K562 (cell line): ENCODE results near the gene NXN. TPM values are rescaled to one million over a fixed set of nuclear protein-coding genes. Genes with fewer than 3 reads are reported as not detected.

Experiments
- ATAC-seq: fragments of 200-7000 bp; cut with Tn5 transposase; 3 replicates; pipeline ENCODE4 v1.9.1; 2020; ENCODE audit warnings: moderate library complexity
- BruUV-seq: library from RNA; stranded (reverse); fragments of 400-500 nt; replicated peaks from 2 replicates; lab custom pipeline; 2021; lab: Mats Ljungman, UMichigan
- CTCF ChIA-PET: fragments of 300-600 bp; formaldehyde crosslinking; extraction: SDS; loops from one replicate; lab custom pipeline; 2021; ENCODE audit warnings: low intra/inter-chr PET ratio; lab: Yijun Ruan, JAX
- POLR2A ChIA-PET: fragments of 300-600, 350-650 bp; sonication (Branson Sonifier 250); formaldehyde crosslinking; extraction: SDS; loops from one replicate; lab custom pipeline; 2021; ENCODE audit warnings: antibody characterized with exemption, inconsistent platforms; lab: Yijun Ruan, JAX
- DNase-seq, 4 experiments: peaks; one replicate each; pipeline versions ENCODE4 v3.0.0 to v3.0.0-alpha.2; 2011 to 2018; ENCODE audit warnings: low spot score in 3 of 4, mixed read lengths in 3 of 4; ENCODE audit errors: extremely low read depth in 1 of 4
- FAIRE-seq: peaks from 2 replicates; lab custom pipeline; 2011; peaks lifted over from hg19 to GRCh38; lab: Jason Lieb, UNC
- H2AFZ ChIP-seq: 2 replicates; pipeline ENCODE4 v1.6.0; 2011; ENCODE audit warnings: low read depth, low read length, control low read depth, inconsistent platforms
- H3K27ac ChIP-seq: fragments of 200-600 bp; 3 replicates; pipeline ENCODE4 v1.8.0; 2011; ENCODE audit warnings: low read depth, mild to moderate bottlenecking, control low read depth, inconsistent platforms, low read length, moderate library complexity, mixed read lengths; ENCODE audit errors: extremely low read depth
- H3K27me3 ChIP-seq, 2 experiments: fragments of 300-600 bp in 1 of 2; 2 replicates in 1 of 2; 3 replicates in 1 of 2; pipeline versions ENCODE4 v1.6.0 to v1.8.0; 2011; ENCODE audit warnings: inconsistent platforms in 2 of 2, low read length in 2 of 2, mild to moderate bottlenecking in 1 of 2, mixed read lengths in 1 of 2, moderate library complexity in 1 of 2; ENCODE audit not compliant: control insufficient read depth in 2 of 2, insufficient read depth in 2 of 2
- H3K36me3 ChIP-seq: fragments of 300-600 bp; 3 replicates; pipeline ENCODE4 v1.8.0; 2011; ENCODE audit warnings: mild to moderate bottlenecking, low read length, inconsistent platforms; ENCODE audit not compliant: control insufficient read depth, insufficient read depth
- H3K4me1 ChIP-seq, 2 experiments: fragments of 200-600 bp in 1 of 2; replicated peaks in 1 of 2; 2 replicates in 1 of 2; 3 replicates in 1 of 2; pipeline versions ENCODE4 v1.5.1 to v1.8.0; 2011; ENCODE audit warnings: inconsistent platforms in 2 of 2, low read length in 2 of 2, mild to moderate bottlenecking in 1 of 2, mixed read lengths in 1 of 2, moderate library complexity in 1 of 2; ENCODE audit not compliant: control insufficient read depth in 2 of 2, insufficient read depth in 2 of 2
- H3K4me2 ChIP-seq: 2 replicates; pipeline ENCODE4 v1.6.1; 2011; ENCODE audit warnings: low read length, control low read depth, inconsistent platforms, mixed read lengths; ENCODE audit not compliant: insufficient read depth
- H3K4me3 ChIP-seq: fragments of 200-600 bp; sonication (generic), shearing (Covaris generic); 2 replicates; pipeline ENCODE4 v1.5.1; 2016; ENCODE audit warnings: control low read depth, inconsistent platforms
- H3K79me2 ChIP-seq: fragments of 200-600 bp; 3 replicates; pipeline ENCODE4 v1.8.0; 2011; ENCODE audit warnings: low read length, inconsistent platforms; ENCODE audit not compliant: control insufficient read depth, insufficient read depth
- H3K9ac ChIP-seq, 2 experiments: 2 replicates each; pipeline versions ENCODE4 v1.6.0 to v1.6.1; 2011; ENCODE audit warnings: low read depth in 2 of 2, low read length in 2 of 2, control low read depth in 1 of 2, inconsistent platforms in 1 of 2, mild to moderate bottlenecking in 1 of 2, mixed read lengths in 1 of 2; ENCODE audit not compliant: insufficient read depth in 1 of 2
- H3K9me1 ChIP-seq: one replicate; pipeline ENCODE4 v1.6.0; 2011; ENCODE audit warnings: inconsistent platforms, mild to moderate bottlenecking, low read length, moderate library complexity; ENCODE audit not compliant: control insufficient read depth, insufficient read depth
- H3K9me3 ChIP-seq: replicated peaks from 2 replicates; pipeline ENCODE4 v1.5.1; 2011; ENCODE audit warnings: low read depth, low read length, inconsistent platforms; ENCODE audit not compliant: control insufficient read depth, insufficient read depth
- H4K20me1 ChIP-seq: replicated peaks from 2 replicates; pipeline ENCODE4 v1.6.1; 2011; ENCODE audit warnings: low read length, inconsistent platforms, mixed read lengths; ENCODE audit not compliant: control insufficient read depth, insufficient read depth
- BRF2 ChIP-seq: IDR thresholded peaks from 3 replicates; pipeline ENCODE4 v1.6.1; 2011; ENCODE audit warnings: borderline replicate concordance, mild to moderate bottlenecking; ENCODE audit not compliant: insufficient read length, insufficient read depth
- CBFA2T3 ChIP-seq: fragments of 450-650 bp; IDR thresholded peaks from 2 replicates; pipeline ENCODE4 v1.6.1; 2017
- HDAC3 ChIP-seq: fragments of 450-650 bp; IDR thresholded peaks from 2 replicates; pipeline ENCODE4 v1.6.1; 2018; ENCODE audit warnings: borderline replicate concordance, mild to moderate bottlenecking, moderate library complexity; ENCODE audit not compliant: partially characterized antibody
- KLF1 ChIP-seq: fragments of 450-650 bp; IDR thresholded peaks from 2 replicates; pipeline ENCODE4 v1.6.1; 2016; ENCODE audit warnings: missing genetic modification characterization, missing compliant biosample characterization
- KLF16 ChIP-seq: IDR thresholded peaks from 2 replicates; pipeline ENCODE4 v1.6.1; 2016; ENCODE audit warnings: antibody characterized with exemption
- L3MBTL2 ChIP-seq: fragments of 450-650 bp; IDR thresholded peaks from 2 replicates; pipeline ENCODE4 v1.6.1; 2016; ENCODE audit warnings: mild to moderate bottlenecking, moderate library complexity
- MAX ChIP-seq: sonication (generic); formaldehyde crosslinking; IDR thresholded peaks from 2 replicates; pipeline ENCODE4 v1.9.0; 2022; ENCODE audit warnings: mild to moderate bottlenecking, missing genetic modification reagents
- PHB ChIP-seq: fragments of 250-450 bp; sonication (Bioruptor Pico); IDR thresholded peaks from 2 replicates; pipeline ENCODE4 v1.5.0; 2021
- TCF3 ChIP-seq: sonication (generic); formaldehyde crosslinking; IDR thresholded peaks from 2 replicates; pipeline ENCODE4 v1.4.0; 2020; ENCODE audit warnings: mild to moderate bottlenecking, missing genetic modification reagents
- ZBTB9 ChIP-seq: fragments of 450-650 bp; formaldehyde crosslinking; IDR thresholded peaks from 2 replicates; pipeline ENCODE4 v1.4.0; 2020; ENCODE audit warnings: mild to moderate bottlenecking, moderate library complexity
- ZNF212 ChIP-seq: fragments of 450-650 bp; formaldehyde crosslinking; IDR thresholded peaks from 2 replicates; pipeline ENCODE4 v1.4.0; 2020; ENCODE audit warnings: mild to moderate bottlenecking
- ZNF644 ChIP-seq: fragments of 200-800 bp; sonication (Bioruptor generic); IDR thresholded peaks from 2 replicates; pipeline ENCODE4 v1.6.1; 2016; ENCODE audit warnings: low read depth, missing genetic modification characterization, missing compliant biosample characterization
- WGBS: fragments of 100-300 bp; shearing (Covaris generic); methylation state at CpG from one replicate; pipeline ENCODE4 v1.1.6; 2016; ENCODE audit warnings: low coverage, mixed read lengths; ENCODE audit not compliant: insufficient coverage; ENCODE audit errors: missing lambda C conversion rate; 5-methylcytosine and 5-hydroxymethylcytosine counted together
- in situ Hi-C: fragments of 300-500 bp; cut with MboI; formaldehyde crosslinking; loops from 4 replicates; pipeline ENCODE4 v1.15.0; 2018; ENCODE audit warnings: inconsistent platforms, mixed read lengths
- intact Hi-C: fragments of 100-400 bp; cut with micrococcal nuclease; formaldehyde crosslinking; loops from 2 replicates; pipeline ENCODE4 v1.14.2; 2022
- polyA plus RNA-seq, 8 experiments: library from polyadenylated mRNA; depleted of rRNA in 4 of 8; stranded (reverse) in 5 of 8; unstranded in 3 of 8; fragments of >200 nt; fragmentation: Nextera tagmentation in 2 of 8; fragmentation: Illumina TruSeq in 1 of 8; extraction: Ambion mirVana in 2 of 8; extraction: Trizol in 1 of 8; gene quantifications; 2 replicates each; pipeline versions ENCODE4 v1.2.1 to v1.2.3, GENCODE V29; 2011 to 2014; ENCODE audit warnings: inconsistent platforms in 1 of 8, missing spikeins in 1 of 8
- total RNA-seq, 7 experiments: library from RNA; depleted of rRNA in 6 of 7; stranded (reverse); fragments of >200 nt in 6 of 7; fragmentation: Illumina TruSeq in 2 of 7; extraction: Trizol in 2 of 7; gene quantifications; 2 replicates each; pipeline versions ENCODE4 v1.2.1 to v1.2.3, GENCODE V29; 2011 to 2021; ENCODE audit warnings: low replicate concordance in 1 of 7

Gene NXN
- total and polyA plus RNA-seq, 9 of the 15 experiments (the other 6 are each of a cell fraction or from before 2014, with no cell fraction given): 0.08 to 0.39 (median 0.29) TPM; not detected in 5

GRCh38 chr17:1004769-1005295 lies 25.3 kb upstream of the NXN start:
- WGBS: 54% methylated on average over 8 of the region's 13 CpGs
- in situ Hi-C loops (no loop called here), intact Hi-C loops (no loop called here)
- Histone ChIP-seq H3K4me1 (peaks cover 0 to 27% of the 10 kb centered on the region in 2 experiments; a peak in 2 of 5 replicates), H3K27ac (no peak overlapping the region), H3K4me3 (no peak overlapping the region), H3K9me3 (no peaks in the 10 kb centered on the region), H2AFZ (no peak overlapping the region), H3K36me3 (peaks cover 29% of the 10 kb centered on the region; the same call in 2 of the 3 replicates), H3K79me2 (no peaks in the 10 kb centered on the region), H3K27me3 (peaks cover 0 to 4% of the 10 kb centered on the region in 2 experiments; a peak in 2 of 5 replicates), H4K20me1 (no peaks in the 10 kb centered on the region), H3K4me2 (no peak overlapping the region), H3K9ac (peak overlapping the region in 1 of 2 experiments; percentile 68; a peak in 2 of 4 replicates), H3K9me1 (no peaks in the 10 kb centered on the region)
- peak; percentile 49; the same call in 2 of the 3 replicates for ATAC-seq
- POLR2A ChIA-PET: interaction anchor here (0.6 to 1.0 kb wide), 3 partner anchors 14 to 289 kb away, joined by 3 to 4 read pairs (median 3); no protein-coding TSS in a partner anchor
- CTCF ChIA-PET: no interaction called here
- BruUV-seq: no TSS peak
- TF ChIP-seq CBFA2T3 (peak; percentile 39; the same call in 1 of the 2 replicates), KLF16 (0 out of 2 replicates have a peak, but pooled peaks have one; percentile 11), ZNF212 (CRISPR knock-in tag) (no peak), PHB (no peak), L3MBTL2 (no peak), ZNF644 (tag) (no peak), TCF3 (peak; percentile 35), ZBTB9 (CRISPR knock-in tag) (no peak), BRF2 (no peak), KLF1 (tag) (no peak), MAX (CRISPR knock-in tag) (peak; percentile 38; the same call in 1 of the 2 replicates), HDAC3 (no peak)
- no peak for FAIRE-seq
- DNase-seq: peak; percentile 25 to 45 (median 38)
